Smooth muscle cell (in vitro differentiated cells): ENCODE data around the gene MRPL55. TPM values are rescaled to one million over a fixed set of nuclear protein-coding genes. Genes with fewer than 3 reads are reported as not detected.

Experiments used
- DNase-seq: peaks from one replicate; lab custom pipeline; 2025; ENCODE audit not compliant: unreplicated experiment; lab: John Stamatoyannopoulos, UW
- H2AFZ ChIP-seq: fragments of 200-600 bp; sonication (generic); 2 replicates; pipeline ENCODE4 v1.6.0; 2016; ENCODE audit warnings: antibody characterized with exemption, low read depth, mild to moderate bottlenecking
- H3F3A ChIP-seq: fragments of 200-600 bp; sonication (generic); 2 replicates; pipeline ENCODE4 v1.6.0; 2017; ENCODE audit warnings: antibody characterized with exemption, low read depth
- H3K27ac ChIP-seq: fragments of 200-600 bp; sonication (generic); 2 replicates; pipeline ENCODE4 v1.5.1; 2016; ENCODE audit warnings: low read depth, mild to moderate bottlenecking
- H3K27me3 ChIP-seq: fragments of 200-600 bp; sonication (generic); 2 replicates; pipeline ENCODE4 v1.6.1; 2016; ENCODE audit warnings: low read depth, mild to moderate bottlenecking
- H3K36me3 ChIP-seq: fragments of 200-600 bp; sonication (generic); 2 replicates; pipeline ENCODE4 v1.5.1; 2016; ENCODE audit warnings: low read depth
- H3K4me1 ChIP-seq: fragments of 200-600 bp; sonication (generic); 2 replicates; pipeline ENCODE4 v1.5.1; 2016; ENCODE audit warnings: low read depth
- H3K4me2 ChIP-seq: fragments of 200-600 bp; sonication (generic); 2 replicates; pipeline ENCODE4 v1.6.0; 2016; ENCODE audit warnings: mild to moderate bottlenecking
- H3K4me3 ChIP-seq: fragments of 200-600 bp; sonication (generic); 2 replicates; pipeline ENCODE4 v1.5.1; 2016; ENCODE audit warnings: mild to moderate bottlenecking
- H3K79me2 ChIP-seq: fragments of 200-600 bp; sonication (generic); 2 replicates; pipeline ENCODE4 v1.6.0; 2016; ENCODE audit warnings: low read depth, mild to moderate bottlenecking
- H3K9ac ChIP-seq: fragments of 200-600 bp; sonication (generic); 2 replicates; pipeline ENCODE4 v1.6.0; 2016; ENCODE audit warnings: low read depth
- H3K9me3 ChIP-seq: fragments of 200-600 bp; sonication (generic); replicated peaks from 2 replicates; pipeline ENCODE4 v1.5.1; 2016; ENCODE audit warnings: low read depth
- H4K20me1 ChIP-seq: fragments of 200-600 bp; sonication (generic); 2 replicates; pipeline ENCODE4 v1.6.0; 2016; ENCODE audit warnings: low read depth
- WGBS: methylation state at CpG from one replicate; pipeline ENCODE4 v1.1.7; 2016; ENCODE audit warnings: low lambda C conversion rate; 5-methylcytosine and 5-hydroxymethylcytosine counted together
- polyA plus RNA-seq: library from polyadenylated mRNA; unstranded; fragments of >200 nt; fragmentation: Nextera tagmentation; extraction: Ambion mirVana; gene quantifications from 2 replicates; pipeline ENCODE4 v1.2.1, GENCODE V29; 2016
- total RNA-seq: library from RNA; depleted of rRNA; stranded (reverse); fragments of >200 nt; gene quantifications from 2 replicates; pipeline ENCODE4 v1.2.3, GENCODE V29; 2014
- TF ChIP-seq, protein P1 (sequence below): fragments of 200-600 bp; sonication (generic); IDR thresholded peaks from 2 replicates; pipeline ENCODE4 v1.5.1; 2017; ENCODE audit warnings: borderline replicate concordance, mild to moderate bottlenecking, antibody characterized with exemption; ENCODE audit not compliant: insufficient read depth, poor library complexity, severe bottlenecking

The MRPL55 gene
- total and polyA plus RNA-seq, 2 experiments from 2014 or later = 83.4 to 178 TPM

DNA sequence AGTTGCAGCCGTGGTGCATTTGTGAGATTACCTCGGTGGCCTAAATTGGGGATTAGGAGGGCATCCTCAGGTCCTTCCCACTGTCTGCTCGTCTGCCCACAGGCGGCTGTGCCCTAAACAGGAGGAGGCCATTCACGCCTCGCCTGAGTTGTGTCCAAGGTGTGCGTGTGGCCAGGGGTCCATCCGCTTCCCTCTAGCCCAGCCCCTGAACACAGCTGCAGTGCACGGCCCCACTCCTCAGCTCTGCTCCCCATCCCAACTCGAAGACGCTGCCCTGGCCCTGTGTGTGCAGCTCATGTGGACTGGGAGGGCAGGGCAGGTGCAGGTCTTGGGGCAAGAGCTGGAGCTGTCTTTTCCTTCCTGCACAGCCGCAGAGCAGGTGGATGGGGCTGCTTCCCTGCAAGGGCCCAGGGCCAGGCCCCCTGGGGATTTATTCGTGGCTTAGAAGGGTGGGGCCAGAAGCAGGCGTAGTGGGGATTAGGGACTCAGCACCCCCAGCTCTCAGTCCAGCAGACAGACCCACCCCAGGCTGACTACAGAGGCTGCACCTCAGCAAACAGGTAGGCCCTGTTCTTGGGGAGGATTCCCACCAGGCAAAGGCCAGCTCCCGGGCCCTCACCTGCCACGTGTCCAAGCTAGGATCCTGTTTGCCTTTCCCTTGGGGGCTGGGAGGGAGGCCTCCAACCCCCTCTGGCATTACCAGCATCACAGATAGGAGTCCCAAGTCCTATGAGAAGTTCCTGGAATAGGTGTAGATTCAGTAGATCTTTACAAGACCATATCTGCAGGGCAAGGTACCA, 35.3 kb upstream of the MRPL55 start:
- no peak for DNase-seq
- no peak overlapping the region for H2AFZ ChIP-seq
- no peaks in the 10 kb centered on the region for H3F3A ChIP-seq
- H3K4me1 ChIP-seq = peaks cover 16% of the 10 kb centered on the region
- H3K9me3 ChIP-seq = no peaks in the 10 kb centered on the region
- no peak overlapping the region for H3K4me3 ChIP-seq
- TF ChIP-seq, protein P1, sequence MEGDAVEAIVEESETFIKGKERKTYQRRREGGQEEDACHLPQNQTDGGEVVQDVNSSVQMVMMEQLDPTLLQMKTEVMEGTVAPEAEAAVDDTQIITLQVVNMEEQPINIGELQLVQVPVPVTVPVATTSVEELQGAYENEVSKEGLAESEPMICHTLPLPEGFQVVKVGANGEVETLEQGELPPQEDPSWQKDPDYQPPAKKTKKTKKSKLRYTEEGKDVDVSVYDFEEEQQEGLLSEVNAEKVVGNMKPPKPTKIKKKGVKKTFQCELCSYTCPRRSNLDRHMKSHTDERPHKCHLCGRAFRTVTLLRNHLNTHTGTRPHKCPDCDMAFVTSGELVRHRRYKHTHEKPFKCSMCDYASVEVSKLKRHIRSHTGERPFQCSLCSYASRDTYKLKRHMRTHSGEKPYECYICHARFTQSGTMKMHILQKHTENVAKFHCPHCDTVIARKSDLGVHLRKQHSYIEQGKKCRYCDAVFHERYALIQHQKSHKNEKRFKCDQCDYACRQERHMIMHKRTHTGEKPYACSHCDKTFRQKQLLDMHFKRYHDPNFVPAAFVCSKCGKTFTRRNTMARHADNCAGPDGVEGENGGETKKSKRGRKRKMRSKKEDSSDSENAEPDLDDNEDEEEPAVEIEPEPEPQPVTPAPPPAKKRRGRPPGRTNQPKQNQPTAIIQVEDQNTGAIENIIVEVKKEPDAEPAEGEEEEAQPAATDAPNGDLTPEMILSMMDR = no peak
- no peak overlapping the region for H3K4me2 ChIP-seq
- H3K27ac ChIP-seq = no peak overlapping the region
- H3K36me3 ChIP-seq = no peaks in the 10 kb centered on the region
- no peak overlapping the region for H3K9ac ChIP-seq
- no peaks in the 10 kb centered on the region for H3K27me3 ChIP-seq
- peaks cover 89% of the 10 kb centered on the region for H4K20me1 ChIP-seq
- H3K79me2 ChIP-seq = peaks cover 56% of the 10 kb centered on the region
- WGBS = 90% methylated on average over 16 of the region's 16 CpGs

DNA sequence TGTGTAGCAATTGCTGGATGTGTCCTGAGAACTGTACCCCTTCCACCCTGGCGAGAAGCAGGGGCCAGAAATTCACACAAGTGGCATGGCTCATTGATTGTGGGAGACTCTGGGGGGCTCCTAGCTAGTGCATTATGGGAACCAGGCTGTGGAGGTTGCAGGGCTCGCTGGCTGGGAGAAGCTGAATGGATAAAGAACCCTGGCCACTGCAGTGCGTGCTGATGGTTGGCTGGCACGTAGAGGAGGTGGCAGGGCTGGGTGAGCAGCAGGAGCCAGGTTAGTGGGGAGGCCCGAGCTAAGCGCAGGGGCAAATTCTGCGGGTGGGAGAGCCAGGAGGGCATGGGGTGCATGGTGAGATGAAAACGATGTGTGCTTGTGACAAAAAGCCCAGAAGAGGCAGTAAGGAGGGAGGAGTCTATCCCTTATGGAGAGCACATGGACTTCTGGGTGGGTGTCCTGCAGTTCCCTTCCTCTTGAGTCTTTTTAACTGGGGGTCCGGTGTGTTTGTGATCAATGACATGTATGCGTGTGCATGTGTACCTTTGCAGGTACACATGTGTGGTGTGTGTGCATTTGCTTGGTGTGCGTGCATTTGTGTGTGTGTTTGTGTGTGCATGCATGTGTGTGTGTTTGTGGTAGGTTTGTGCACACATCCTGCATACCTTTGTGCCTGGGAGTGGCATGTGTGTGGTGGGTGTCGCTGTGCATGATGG, 34.5 kb upstream of the MRPL55 start:
- peaks cover 11% of the 10 kb centered on the region for H3K4me1 ChIP-seq
- H3K4me3 ChIP-seq = no peak overlapping the region
- no peak overlapping the region for H3K4me2 ChIP-seq
- no peak for DNase-seq
- H3K79me2 ChIP-seq = peaks cover 56% of the 10 kb centered on the region
- H3K36me3 ChIP-seq = no peaks in the 10 kb centered on the region
- no peaks in the 10 kb centered on the region for H3K9me3 ChIP-seq
- WGBS = 96% methylated on average over 12 of the region's 12 CpGs
- H4K20me1 ChIP-seq = peaks cover 81% of the 10 kb centered on the region
- H3F3A ChIP-seq = no peaks in the 10 kb centered on the region
- no peak overlapping the region for H2AFZ ChIP-seq
- no peak overlapping the region for H3K27ac ChIP-seq
- H3K9ac ChIP-seq = no peak overlapping the region
- TF ChIP-seq, protein P1 = no peak
- no peaks in the 10 kb centered on the region for H3K27me3 ChIP-seq

DNA sequence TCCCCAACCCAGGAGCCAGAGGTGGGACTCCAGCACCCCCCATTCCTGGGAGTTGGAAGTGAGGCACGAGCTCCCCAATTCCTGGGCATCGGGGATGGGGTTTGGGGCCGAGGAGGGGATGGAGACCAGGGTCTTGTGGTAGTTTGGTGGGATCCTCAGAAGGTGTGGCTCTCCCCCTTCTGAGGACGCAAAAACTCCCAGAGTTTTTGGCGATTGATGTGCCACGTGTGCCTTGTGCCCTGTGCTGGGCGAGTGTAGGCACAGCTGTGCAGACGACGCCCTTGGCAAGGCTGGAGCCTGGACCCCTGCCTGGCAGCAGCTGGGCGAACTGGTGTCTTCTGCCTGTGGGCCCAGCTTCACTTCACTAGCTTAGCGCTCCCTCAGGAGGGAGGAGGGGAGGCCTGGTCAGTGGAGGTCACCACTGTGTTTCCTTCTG, 33.6 kb upstream of the MRPL55 start:
- Histone ChIP-seq H4K20me1 (peaks cover 72% of the 10 kb centered on the region), H3K4me2 (peak overlapping the region; percentile 98), H2AFZ (no peak overlapping the region), H3K4me1 (peaks cover 11% of the 10 kb centered on the region), H3K4me3 (no peak overlapping the region), H3K27me3 (no peaks in the 10 kb centered on the region), H3K36me3 (no peaks in the 10 kb centered on the region), H3K9me3 (no peaks in the 10 kb centered on the region), H3F3A (no peaks in the 10 kb centered on the region), H3K9ac (no peak overlapping the region), H3K79me2 (peaks cover 56% of the 10 kb centered on the region), H3K27ac (no peak overlapping the region)
- no peak for DNase-seq
- 95% methylated on average over 8 of the region's 11 CpGs for WGBS
- TF ChIP-seq, protein P1 = no peak
